HEK293 (cell line): Measurements from ENCODE around the gene AMPD1.

Experiments used
- ATF2 ChIP-seq: fragments of 450-650 bp; formaldehyde crosslinking; IDR thresholded peaks from 2 replicates; pipeline ENCODE4 v1.5.1; 2016; ENCODE audit warnings: missing biosample characterization, missing genetic modification characterization, low read depth
- CTCF ChIP-seq: fragments of 450-650 bp; formaldehyde crosslinking; IDR thresholded peaks from 2 replicates; pipeline ENCODE4 v1.5.1; 2016; ENCODE audit warnings: missing biosample characterization, missing genetic modification characterization
- EGR2 ChIP-seq: fragments of 450-650 bp; formaldehyde crosslinking; IDR thresholded peaks from 2 replicates; pipeline ENCODE4 v1.5.1; 2016; ENCODE audit warnings: low read depth, missing biosample characterization, missing genetic modification characterization
- GFI1B ChIP-seq: fragments of 450-650 bp; formaldehyde crosslinking; IDR thresholded peaks from 2 replicates; pipeline ENCODE4 v1.5.1; 2016; ENCODE audit warnings: missing biosample characterization, missing genetic modification characterization
- KLF8 ChIP-seq: fragments of 450-650 bp; formaldehyde crosslinking; IDR thresholded peaks from 2 replicates; pipeline ENCODE4 v1.5.1; 2016; ENCODE audit warnings: missing biosample characterization, missing genetic modification characterization
- MEIS1 ChIP-seq: sonication (generic); formaldehyde crosslinking; IDR thresholded peaks from 2 replicates; pipeline ENCODE4 v1.8.1; 2022; ENCODE audit warnings: missing genetic modification reagents, mild to moderate bottlenecking, borderline replicate concordance
- OVOL3 ChIP-seq: fragments of 450-650 bp; formaldehyde crosslinking; IDR thresholded peaks from 2 replicates; pipeline ENCODE4 v1.5.1; 2016; ENCODE audit warnings: missing biosample characterization, missing genetic modification characterization
- PATZ1 ChIP-seq: fragments of 450-650 bp; formaldehyde crosslinking; IDR thresholded peaks from 2 replicates; pipeline ENCODE4 v1.5.1; 2016; ENCODE audit warnings: missing biosample characterization, missing genetic modification characterization
- REST ChIP-seq: fragments of 450-650 bp; formaldehyde crosslinking; IDR thresholded peaks from 2 replicates; pipeline ENCODE4 v1.5.1; 2016; ENCODE audit warnings: missing biosample characterization, missing genetic modification characterization
- SCRT1 ChIP-seq: fragments of 450-650 bp; formaldehyde crosslinking; IDR thresholded peaks from 2 replicates; pipeline ENCODE4 v1.5.1; 2016; ENCODE audit warnings: missing biosample characterization, missing genetic modification characterization, borderline replicate concordance
- SCRT2 ChIP-seq: fragments of 450-650 bp; formaldehyde crosslinking; IDR thresholded peaks from 2 replicates; pipeline ENCODE4 v1.5.1; 2016; ENCODE audit warnings: missing biosample characterization, missing genetic modification characterization
- SP7 ChIP-seq: fragments of 450-650 bp; formaldehyde crosslinking; IDR thresholded peaks from 2 replicates; pipeline ENCODE4 v1.5.1; 2016; ENCODE audit warnings: missing biosample characterization, missing genetic modification characterization
- WT1 ChIP-seq: fragments of 450-650 bp; formaldehyde crosslinking; IDR thresholded peaks from 2 replicates; pipeline ENCODE4 v1.5.1; 2016; ENCODE audit warnings: missing biosample characterization, missing genetic modification characterization
- ZBTB20 ChIP-seq: fragments of 450-650 bp; formaldehyde crosslinking; IDR thresholded peaks from 2 replicates; pipeline ENCODE4 v1.5.1; 2016; ENCODE audit warnings: missing biosample characterization, missing genetic modification characterization
- ZBTB48 ChIP-seq: fragments of 450-650 bp; formaldehyde crosslinking; IDR thresholded peaks from 2 replicates; pipeline ENCODE4 v1.5.1; 2016; ENCODE audit warnings: missing biosample characterization, missing genetic modification characterization
- ZFHX2 ChIP-seq: fragments of 450-650 bp; formaldehyde crosslinking; conservative IDR thresholded peaks from 2 replicates; pipeline ENCODE4 v1.5.1; 2016; ENCODE audit warnings: missing biosample characterization, missing genetic modification characterization
- ZFP41 ChIP-seq: fragments of 450-650 bp; formaldehyde crosslinking; IDR thresholded peaks from 2 replicates; pipeline ENCODE4 v1.5.1; 2016; ENCODE audit warnings: missing biosample characterization, missing genetic modification characterization, borderline replicate concordance
- ZNF239 ChIP-seq: fragments of 450-650 bp; formaldehyde crosslinking; IDR thresholded peaks from 2 replicates; pipeline ENCODE4 v1.5.1; 2016; ENCODE audit warnings: missing biosample characterization, missing genetic modification characterization
- ZNF501 ChIP-seq: fragments of 450-650 bp; formaldehyde crosslinking; IDR thresholded peaks from 2 replicates; pipeline ENCODE4 v1.5.1; 2016; ENCODE audit warnings: missing biosample characterization, missing genetic modification characterization
- ZNF561 ChIP-seq: fragments of 450-650 bp; IDR thresholded peaks from 2 replicates; pipeline ENCODE4 v1.5.1; 2018; ENCODE audit warnings: missing biosample characterization, missing genetic modification characterization, borderline replicate concordance
- ZNF610 ChIP-seq: fragments of 450-650 bp; formaldehyde crosslinking; IDR thresholded peaks from 2 replicates; pipeline ENCODE4 v1.5.1; 2016; ENCODE audit warnings: missing biosample characterization, missing genetic modification characterization, borderline replicate concordance
- ZNF785 ChIP-seq: fragments of 450-650 bp; formaldehyde crosslinking; IDR thresholded peaks from 2 replicates; pipeline ENCODE4 v1.5.1; 2016; ENCODE audit warnings: missing biosample characterization, missing genetic modification characterization
- TF ChIP-seq, protein P1 (sequence below): fragments of 450-650 bp; formaldehyde crosslinking; conservative IDR thresholded peaks from 2 replicates; pipeline ENCODE4 v1.5.1; 2016; ENCODE audit warnings: low read depth, missing biosample characterization, missing genetic modification characterization
- TF ChIP-seq, protein P2 (sequence below): fragments of 450-650 bp; formaldehyde crosslinking; IDR thresholded peaks from 2 replicates; pipeline ENCODE4 v1.5.1; 2017; ENCODE audit warnings: missing biosample characterization, missing genetic modification characterization
- TF ChIP-seq, protein P3 (sequence below): sonication (generic); formaldehyde crosslinking; IDR thresholded peaks from 2 replicates; pipeline ENCODE4 v1.8.1; 2022; ENCODE audit warnings: mild to moderate bottlenecking, moderate library complexity, missing genetic modification reagents

The AMPD1 gene

DNA sequence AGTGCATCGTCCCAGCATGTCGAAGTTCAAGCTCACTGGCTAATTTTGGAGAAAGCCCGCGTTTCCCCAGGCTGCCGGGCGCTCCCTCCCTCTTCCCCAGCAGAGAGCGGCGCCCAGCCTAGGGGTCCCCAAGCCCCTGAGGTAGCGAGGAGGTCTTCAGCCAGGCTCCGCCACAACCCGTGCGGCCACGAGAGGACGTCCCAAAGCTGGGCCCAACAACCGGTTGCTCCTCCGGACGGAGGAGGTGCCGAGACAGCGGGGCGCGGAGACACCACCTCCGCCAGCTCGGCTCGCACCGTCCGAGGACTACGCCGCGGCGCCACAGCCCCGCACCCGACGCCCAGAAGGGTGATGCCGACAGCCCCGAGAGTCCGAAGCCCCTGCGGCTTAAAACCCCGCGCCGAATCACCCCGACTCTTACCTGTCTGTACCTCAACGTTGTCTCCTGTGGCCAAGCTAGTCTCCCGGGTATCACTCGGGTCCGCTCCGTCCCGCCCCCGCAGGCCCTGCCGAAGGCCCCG lies 25.7 kb downstream of the AMPD1 start, which contains the start of gene DENND2C (continued):
- TF ChIP-seq MEIS1 (CRISPR knock-in tag), result no peak
- peak; percentile 89 for TF ChIP-seq PATZ1 (tag by site-specific recombination)
- TF ChIP-seq SCRT1 (tag by site-specific recombination), result peak; percentile 85
- TF ChIP-seq, protein P1, sequence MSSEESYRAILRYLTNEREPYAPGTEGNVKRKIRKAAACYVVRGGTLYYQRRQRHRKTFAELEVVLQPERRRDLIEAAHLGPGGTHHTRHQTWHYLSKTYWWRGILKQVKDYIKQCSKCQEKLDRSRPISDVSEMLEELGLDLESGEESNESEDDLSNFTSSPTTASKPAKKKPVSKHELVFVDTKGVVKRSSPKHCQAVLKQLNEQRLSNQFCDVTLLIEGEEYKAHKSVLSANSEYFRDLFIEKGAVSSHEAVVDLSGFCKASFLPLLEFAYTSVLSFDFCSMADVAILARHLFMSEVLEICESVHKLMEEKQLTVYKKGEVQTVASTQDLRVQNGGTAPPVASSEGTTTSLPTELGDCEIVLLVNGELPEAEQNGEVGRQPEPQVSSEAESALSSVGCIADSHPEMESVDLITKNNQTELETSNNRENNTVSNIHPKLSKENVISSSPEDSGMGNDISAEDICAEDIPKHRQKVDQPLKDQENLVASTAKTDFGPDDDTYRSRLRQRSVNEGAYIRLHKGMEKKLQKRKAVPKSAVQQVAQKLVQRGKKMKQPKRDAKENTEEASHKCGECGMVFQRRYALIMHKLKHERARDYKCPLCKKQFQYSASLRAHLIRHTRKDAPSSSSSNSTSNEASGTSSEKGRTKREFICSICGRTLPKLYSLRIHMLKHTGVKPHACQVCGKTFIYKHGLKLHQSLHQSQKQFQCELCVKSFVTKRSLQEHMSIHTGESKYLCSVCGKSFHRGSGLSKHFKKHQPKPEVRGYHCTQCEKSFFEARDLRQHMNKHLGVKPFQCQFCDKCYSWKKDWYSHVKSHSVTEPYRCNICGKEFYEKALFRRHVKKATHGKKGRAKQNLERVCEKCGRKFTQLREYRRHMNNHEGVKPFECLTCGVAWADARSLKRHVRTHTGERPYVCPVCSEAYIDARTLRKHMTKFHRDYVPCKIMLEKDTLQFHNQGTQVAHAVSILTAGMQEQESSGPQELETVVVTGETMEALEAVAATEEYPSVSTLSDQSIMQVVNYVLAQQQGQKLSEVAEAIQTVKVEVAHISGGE, result peak; percentile 45; the same call in 1 of the 2 replicates
- TF ChIP-seq, protein P2, sequence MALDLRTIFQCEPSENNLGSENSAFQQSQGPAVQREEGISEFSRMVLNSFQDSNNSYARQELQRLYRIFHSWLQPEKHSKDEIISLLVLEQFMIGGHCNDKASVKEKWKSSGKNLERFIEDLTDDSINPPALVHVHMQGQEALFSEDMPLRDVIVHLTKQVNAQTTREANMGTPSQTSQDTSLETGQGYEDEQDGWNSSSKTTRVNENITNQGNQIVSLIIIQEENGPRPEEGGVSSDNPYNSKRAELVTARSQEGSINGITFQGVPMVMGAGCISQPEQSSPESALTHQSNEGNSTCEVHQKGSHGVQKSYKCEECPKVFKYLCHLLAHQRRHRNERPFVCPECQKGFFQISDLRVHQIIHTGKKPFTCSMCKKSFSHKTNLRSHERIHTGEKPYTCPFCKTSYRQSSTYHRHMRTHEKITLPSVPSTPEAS (tag by site-specific recombination), result 0 out of 2 replicates have a peak, but pooled peaks have one; percentile 12
- TF ChIP-seq ATF2 (tag by site-specific recombination), result no peak
- TF ChIP-seq EGR2 (tag by site-specific recombination), result peak; percentile 80
- peak; percentile 52; the same call in 1 of the 2 replicates for TF ChIP-seq OVOL3 (tag by site-specific recombination)
- no peak for TF ChIP-seq ZBTB48 (tag by site-specific recombination)
- 0 out of 2 replicates have a peak, but pooled peaks have one; percentile 22 for TF ChIP-seq WT1 (tag by site-specific recombination)
- no peak for TF ChIP-seq ZFP41 (tag by site-specific recombination)
- no peak for TF ChIP-seq ZNF239 (tag by site-specific recombination)
- TF ChIP-seq ZNF785 (tag by site-specific recombination), result 0 out of 2 replicates have a peak, but pooled peaks have one; percentile 40
- TF ChIP-seq, protein P3, sequence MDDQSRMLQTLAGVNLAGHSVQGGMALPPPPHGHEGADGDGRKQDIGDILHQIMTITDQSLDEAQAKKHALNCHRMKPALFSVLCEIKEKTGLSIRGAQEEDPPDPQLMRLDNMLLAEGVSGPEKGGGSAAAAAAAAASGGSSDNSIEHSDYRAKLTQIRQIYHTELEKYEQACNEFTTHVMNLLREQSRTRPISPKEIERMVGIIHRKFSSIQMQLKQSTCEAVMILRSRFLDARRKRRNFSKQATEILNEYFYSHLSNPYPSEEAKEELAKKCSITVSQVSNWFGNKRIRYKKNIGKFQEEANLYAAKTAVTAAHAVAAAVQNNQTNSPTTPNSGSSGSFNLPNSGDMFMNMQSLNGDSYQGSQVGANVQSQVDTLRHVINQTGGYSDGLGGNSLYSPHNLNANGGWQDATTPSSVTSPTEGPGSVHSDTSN (CRISPR knock-in tag), result peak; percentile 48; the same call in 1 of the 2 replicates
- TF ChIP-seq ZNF610 (tag by site-specific recombination), result peak; percentile 44; the same call in 1 of the 2 replicates
- TF ChIP-seq CTCF (tag by site-specific recombination), result peak; percentile 79
- TF ChIP-seq GFI1B (tag by site-specific recombination), result no peak
- peak; percentile 39; the same call in 1 of the 2 replicates for TF ChIP-seq ZNF561
- peak; percentile 21; the same call in 1 of the 2 replicates for TF ChIP-seq REST
- peak; percentile 77 for TF ChIP-seq ZFHX2 (tag by site-specific recombination)
- peak; percentile 98 for TF ChIP-seq SCRT2 (tag by site-specific recombination)
- TF ChIP-seq KLF8 (tag by site-specific recombination), result peak; percentile 64; the same call in 1 of the 2 replicates
- TF ChIP-seq SP7 (tag by site-specific recombination), result peak; percentile 65
- TF ChIP-seq ZBTB20, result peak; percentile 72
- peak; percentile 9; the same call in 1 of the 2 replicates for TF ChIP-seq ZNF501
